GM18520 (cell line): ENCODE measurements around the gene RNF224.
A peak's percentile ranks its signal among the peaks of the same experiment; 100 is the strongest.
"Not testable (repeated sequence)": the region's sequence is repeated elsewhere in the genome, so short reads cannot be mapped to it uniquely, and the experiment has no call there.

Source experiments
- ATAC-seq: cut with Tn5 transposase; IDR thresholded peaks from one replicate; pipeline ENCODE4 v1.9.1; 2021; ENCODE audit not compliant: unreplicated experiment

Gene RNF224

GRCh38 chr9:137237759-137238726 lies 10.7 kb downstream of the RNF224 start:
- no peak for ATAC-seq

GRCh38 chr9:137239541-137240200 lies 12.4 kb downstream of the RNF224 start:
- not testable (repeated sequence) for ATAC-seq

- peak; percentile 2 for ATAC-seq
These were observed 13.1 kb downstream of the RNF224 start for GRCh38 chr9:137240318-137240840.

- peak; percentile 70 for ATAC-seq
These were observed 13.7 kb downstream of the RNF224 start, which contains the start of gene TUBB4B for GRCh38 chr9:137240841-137241489. TSS of gene TUBB4B (plus strand) at chr9:137241287. CDS start at chr9:137241361, 74 bp downstream.

- peak; percentile 3 for ATAC-seq
These were observed 14.4 kb downstream of the RNF224 start for GRCh38 chr9:137241490-137242268.

- no peak for ATAC-seq
These were observed 15.2 kb downstream of the RNF224 start for GRCh38 chr9:137242269-137243203.

- not testable (repeated sequence) for ATAC-seq
These were observed 15.9 kb downstream of the RNF224 start for GRCh38 chr9:137243266-137243625.

- no peak for ATAC-seq
These were observed 16.6 kb downstream of the RNF224 start for GRCh38 chr9:137243626-137244485.

GRCh38 chr9:137244486-137245449 lies 17.5 kb downstream of the RNF224 start:
- no peak for ATAC-seq

- no peak for ATAC-seq
These were observed 18.4 kb downstream of the RNF224 start for GRCh38 chr9:137245450-137246421.

- ATAC-seq: no peak
These were observed 20.0 kb downstream of the RNF224 start for GRCh38 chr9:137247135-137247915.

GRCh38 chr9:137247916-137248175 lies 20.5 kb downstream of the RNF224 start:
- ATAC-seq: no peak

GRCh38 chr9:137250329-137251193 lies 23.3 kb downstream of the RNF224 start:
- ATAC-seq: no peak

GRCh38 chr9:137251194-137251461 lies 23.8 kb downstream of the RNF224 start, which contains the start of gene STPG3:
TSS of gene STPG3 (plus strand) at chr9:137251286. CDS start at chr9:137251287, 1 bp downstream.
- ATAC-seq: no peak
